ENCODE data around the gene SRC.

SRC gene

GRCh38 chr20:37417617-37418467 lies 71.9 kb downstream of the SRC start:
- in situ Hi-C loops (cut with HindIII; ENCODE audit: low pct_unique_long_range_greater_than_20kb, low sequenced_read_pairs) = no loop called here
- no peak for DNase-seq (ENCODE audit: low read depth in 1 of 2, low spot score in 1 of 2)
- no peak for TF ChIP-seq JUND (IDR thresholded peaks at IDR 0.05; ENCODE audit: low read depth)

- in situ Hi-C loops (cut with HindIII; ENCODE audit: low pct_unique_long_range_greater_than_20kb, low sequenced_read_pairs) = no loop called here
- no peak for TF ChIP-seq JUND (IDR thresholded peaks at IDR 0.05; ENCODE audit: low read depth)
- DNase-seq (ENCODE audit: low read depth in 1 of 2, low spot score in 1 of 2) = no peak
These were observed 72.7 kb downstream of the SRC start for GRCh38 chr20:37418591-37419109.

- DNase-seq (ENCODE audit: low read depth in 1 of 2, low spot score in 1 of 2) = no peak
- no peak for TF ChIP-seq JUND (IDR thresholded peaks at IDR 0.05; ENCODE audit: low read depth)
- in situ Hi-C loops (cut with HindIII; ENCODE audit: low pct_unique_long_range_greater_than_20kb, low sequenced_read_pairs) = no loop called here
These were observed 73.4 kb downstream of the SRC start for GRCh38 chr20:37419307-37419706.

GRCh38 chr20:37419774-37420542 lies 74.0 kb downstream of the SRC start:
- in situ Hi-C loops (cut with HindIII; ENCODE audit: low pct_unique_long_range_greater_than_20kb, low sequenced_read_pairs) = no loop called here
- no peak for TF ChIP-seq JUND (IDR thresholded peaks at IDR 0.05; ENCODE audit: low read depth)
- DNase-seq (ENCODE audit: low read depth in 1 of 2, low spot score in 1 of 2) = no peak

GRCh38 chr20:37420610-37421009 lies 74.7 kb downstream of the SRC start:
- no peak for TF ChIP-seq JUND (IDR thresholded peaks at IDR 0.05; ENCODE audit: low read depth)
- in situ Hi-C loops (cut with HindIII; ENCODE audit: low pct_unique_long_range_greater_than_20kb, low sequenced_read_pairs) = no loop called here
- DNase-seq (ENCODE audit: low read depth in 1 of 2, low spot score in 1 of 2) = no peak

GRCh38 chr20:37421060-37421905 lies 75.3 kb downstream of the SRC start:
- no peak for TF ChIP-seq JUND (IDR thresholded peaks at IDR 0.05; ENCODE audit: low read depth)
- in situ Hi-C loops (cut with HindIII; ENCODE audit: low pct_unique_long_range_greater_than_20kb, low sequenced_read_pairs) = no loop called here
- no peak for DNase-seq (ENCODE audit: low read depth in 1 of 2, low spot score in 1 of 2)

GRCh38 chr20:37421988-37422387 lies 76.0 kb downstream of the SRC start:
- no peak for DNase-seq (ENCODE audit: low read depth in 1 of 2, low spot score in 1 of 2)
- in situ Hi-C loops (cut with HindIII; ENCODE audit: low pct_unique_long_range_greater_than_20kb, low sequenced_read_pairs) = no loop called here
- no peak for TF ChIP-seq JUND (IDR thresholded peaks at IDR 0.05; ENCODE audit: low read depth)

GRCh38 chr20:37422791-37423286 lies 76.9 kb downstream of the SRC start:
- in situ Hi-C loops (cut with HindIII; ENCODE audit: low pct_unique_long_range_greater_than_20kb, low sequenced_read_pairs) = no loop called here
- DNase-seq (ENCODE audit: low read depth in 1 of 2, low spot score in 1 of 2) = no peak
- no peak for TF ChIP-seq JUND (IDR thresholded peaks at IDR 0.05; ENCODE audit: low read depth)

- in situ Hi-C loops (cut with HindIII; ENCODE audit: low pct_unique_long_range_greater_than_20kb, low sequenced_read_pairs) = no loop called here
- no peak for TF ChIP-seq JUND (IDR thresholded peaks at IDR 0.05; ENCODE audit: low read depth)
- no peak for DNase-seq (ENCODE audit: low read depth in 1 of 2, low spot score in 1 of 2)
These were observed 77.6 kb downstream of the SRC start for GRCh38 chr20:37423545-37423944.

GRCh38 chr20:37424062-37424851 lies 78.3 kb downstream of the SRC start:
- in situ Hi-C loops (cut with HindIII; ENCODE audit: low pct_unique_long_range_greater_than_20kb, low sequenced_read_pairs) = no loop called here
- no peak for TF ChIP-seq JUND (IDR thresholded peaks at IDR 0.05; ENCODE audit: low read depth)
- DNase-seq (ENCODE audit: low read depth in 1 of 2, low spot score in 1 of 2) = no peak

- in situ Hi-C loops (cut with HindIII; ENCODE audit: low pct_unique_long_range_greater_than_20kb, low sequenced_read_pairs) = no loop called here
- no peak for DNase-seq (ENCODE audit: low read depth in 1 of 2, low spot score in 1 of 2)
- TF ChIP-seq JUND (IDR thresholded peaks at IDR 0.05; ENCODE audit: low read depth) = no peak
These were observed 79.2 kb downstream of the SRC start for GRCh38 chr20:37425103-37425625.

Measured in T47D (cell line).